GM10847 (cell line): ENCODE data around the gene ZEB2.

ENCODE experiments used
- POLR2A ChIP-seq: IDR thresholded peaks from 2 replicates; pipeline ENCODE4 v1.6.1; 2011; ENCODE audit not compliant: insufficient read length; ENCODE audit errors: extremely low read depth

ZEB2 gene

GRCh38 chr2:144518748-144519596 lies 947 bp downstream of the ZEB2 start:
- no peak for TF ChIP-seq POLR2A

- no peak for TF ChIP-seq POLR2A
Measured at GRCh38 chr2:144517866-144518747, 1.8 kb downstream of the ZEB2 start.

GRCh38 chr2:144516981-144517865 lies 2.7 kb downstream of the ZEB2 start:
- TF ChIP-seq POLR2A: no peak

- TF ChIP-seq POLR2A: no peak
Measured at GRCh38 chr2:144516411-144516980, 3.4 kb downstream of the ZEB2 start.

- no peak for TF ChIP-seq POLR2A
Measured at GRCh38 chr2:144515696-144516410, 4.1 kb downstream of the ZEB2 start.

- TF ChIP-seq POLR2A: no peak
Measured at GRCh38 chr2:144515099-144515695, 4.7 kb downstream of the ZEB2 start.

- no peak for TF ChIP-seq POLR2A
Measured at GRCh38 chr2:144514616-144515091, 5.3 kb downstream of the ZEB2 start.

- no peak for TF ChIP-seq POLR2A
Measured at GRCh38 chr2:144513388-144514101, 6.4 kb downstream of the ZEB2 start.

- no peak for TF ChIP-seq POLR2A
Measured at GRCh38 chr2:144512891-144513351, 7.0 kb downstream of the ZEB2 start.

GRCh38 chr2:144512470-144512869 lies 7.4 kb downstream of the ZEB2 start:
- no peak for TF ChIP-seq POLR2A

- no peak for TF ChIP-seq POLR2A
Measured at GRCh38 chr2:144511937-144512336, 8.0 kb downstream of the ZEB2 start.

GRCh38 chr2:144511226-144511810 lies 8.6 kb downstream of the ZEB2 start:
- no peak for TF ChIP-seq POLR2A

- no peak for TF ChIP-seq POLR2A
Measured at GRCh38 chr2:144510294-144510991, 9.5 kb downstream of the ZEB2 start.
